Osteocyte (in vitro differentiated cells): ENCODE data around the gene CRHR1. TPM values are rescaled to one million over a fixed set of nuclear protein-coding genes. Genes with fewer than 3 reads are reported as not detected.
"Not testable (repeated sequence)": the region's sequence is repeated elsewhere in the genome, so short reads cannot be mapped to it uniquely, and the experiment has no call there.

Source experiments
- DNase-seq: peaks from one replicate; pipeline ENCODE4 v3.0.0; 2021; ENCODE audit warnings: mixed read lengths; ENCODE audit not compliant: unreplicated experiment; ENCODE audit errors: extremely low spot score
- H3K27ac Mint-ChIP-seq: one replicate; pipeline ENCODE4 v1.8.0; 2021; ENCODE audit warnings: mild to moderate bottlenecking, mixed read lengths; ENCODE audit not compliant: unreplicated experiment
- H3K27me3 Mint-ChIP-seq: one replicate; pipeline ENCODE4 v1.8.0; 2021; ENCODE audit warnings: mixed read lengths; ENCODE audit not compliant: unreplicated experiment
- H3K36me3 Mint-ChIP-seq: one replicate; pipeline ENCODE4 v1.8.0; 2021; ENCODE audit warnings: mixed read lengths; ENCODE audit not compliant: unreplicated experiment
- H3K4me1 Mint-ChIP-seq: one replicate; pipeline ENCODE4 v1.8.0; 2021; ENCODE audit warnings: mixed read lengths; ENCODE audit not compliant: unreplicated experiment
- H3K4me3 Mint-ChIP-seq: one replicate; pipeline ENCODE4 v1.8.0; 2021; ENCODE audit warnings: mild to moderate bottlenecking, moderate library complexity, mixed read lengths; ENCODE audit not compliant: unreplicated experiment
- H3K9me3 Mint-ChIP-seq: one replicate; pipeline ENCODE4 v1.8.0; 2021; ENCODE audit warnings: mixed read lengths; ENCODE audit not compliant: unreplicated experiment
- CTCF ChIP-seq: fragments of 200-600 bp; sonication (generic); IDR thresholded peaks from 2 replicates; pipeline ENCODE4 v1.5.0; 2021; ENCODE audit warnings: antibody characterized with exemption, mild to moderate bottlenecking, moderate library complexity
- total RNA-seq: library from RNA; stranded (reverse); gene quantifications from 2 replicates; pipeline ENCODE4 v1.2.1, GENCODE V29; 2021

The CRHR1 gene
- total RNA-seq, 1 donor from 2014 or later, result not detected

GRCh38 chr17:45742251-45742650, 41.9 kb upstream of the CRHR1 start:
- no peak overlapping the region for H3K27ac Mint-ChIP-seq
- no peaks in the 10 kb centered on the region for H3K4me1 Mint-ChIP-seq
- H3K27me3 Mint-ChIP-seq, result peaks cover 37% of the 10 kb centered on the region
- no peak for TF ChIP-seq CTCF
- DNase-seq, result no peak
- no peak overlapping the region for H3K4me3 Mint-ChIP-seq
- H3K9me3 Mint-ChIP-seq, result no peaks in the 10 kb centered on the region
- no peaks in the 10 kb centered on the region for H3K36me3 Mint-ChIP-seq

- Mint-ChIP-seq H3K9me3 (no peaks in the 10 kb centered on the region), H3K4me1 (no peaks in the 10 kb centered on the region), H3K27me3 (peaks cover 24% of the 10 kb centered on the region), H3K4me3 (no peak overlapping the region), H3K27ac (no peak overlapping the region), H3K36me3 (no peaks in the 10 kb centered on the region)
- no peak for TF ChIP-seq CTCF
- no peak for DNase-seq
Measured at GRCh38 chr17:45743626-45744326, 40.3 kb upstream of the CRHR1 start.

- not testable (repeated sequence) for H3K4me1 Mint-ChIP-seq, H3K4me3 Mint-ChIP-seq, H3K9me3 Mint-ChIP-seq, H3K27ac Mint-ChIP-seq, H3K36me3 Mint-ChIP-seq, DNase-seq
- peaks cover 19% of the 10 kb centered on the region for H3K27me3 Mint-ChIP-seq
Measured at GRCh38 chr17:45744826-45745225, 39.3 kb upstream of the CRHR1 start.

- Mint-ChIP-seq H3K4me1 (no peaks in the 10 kb centered on the region), H3K27ac (no peak overlapping the region), H3K9me3 (no peaks in the 10 kb centered on the region), H3K36me3 (no peaks in the 10 kb centered on the region), H3K4me3 (no peak overlapping the region), H3K27me3 (peaks cover 24% of the 10 kb centered on the region)
- no peak for TF ChIP-seq CTCF
- no peak for DNase-seq
Measured at GRCh38 chr17:45745601-45746494, 38.3 kb upstream of the CRHR1 start.

GRCh38 chr17:45747911-45748310, 36.2 kb upstream of the CRHR1 start:
- no peak overlapping the region for H3K4me3 Mint-ChIP-seq
- H3K4me1 Mint-ChIP-seq, result no peaks in the 10 kb centered on the region
- H3K27me3 Mint-ChIP-seq, result peaks cover 28% of the 10 kb centered on the region
- no peaks in the 10 kb centered on the region for H3K9me3 Mint-ChIP-seq
- no peaks in the 10 kb centered on the region for H3K36me3 Mint-ChIP-seq
- TF ChIP-seq CTCF, result no peak
- no peak for DNase-seq
- no peak overlapping the region for H3K27ac Mint-ChIP-seq
